Effector CD4-positive, alpha-beta T cell (primary cell): ENCODE data around the gene RASGRF1.
"Not testable (repeated sequence)": the region's sequence is repeated elsewhere in the genome, so short reads cannot be mapped to it uniquely, and the experiment has no call there.

ENCODE experiments used
- DNase-seq: peaks from one replicate; pipeline ENCODE4 v3.0.0-alpha.2; 2020

RASGRF1 gene

DNA sequence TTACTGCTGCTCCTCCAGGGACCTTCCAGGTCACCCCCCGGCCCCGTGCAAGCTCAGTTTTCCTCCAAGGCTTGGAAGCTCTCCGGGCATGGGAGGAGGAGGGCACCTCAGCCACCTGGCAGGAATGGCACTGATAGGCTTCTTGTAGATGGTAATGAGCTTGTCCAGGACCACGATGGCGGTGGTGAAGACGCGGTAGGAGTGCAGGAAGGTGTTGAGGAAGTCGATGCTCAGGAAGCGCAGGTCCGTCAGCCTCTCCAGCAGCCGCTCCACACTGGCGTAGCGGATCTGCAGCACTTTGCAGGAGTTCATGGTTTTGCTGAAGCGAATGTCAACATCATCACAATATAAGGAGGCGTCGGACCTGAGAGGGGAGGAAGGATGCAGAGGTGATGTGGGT, 84.5 kb downstream of the RASGRF1 start:
- no peak for DNase-seq

DNA sequence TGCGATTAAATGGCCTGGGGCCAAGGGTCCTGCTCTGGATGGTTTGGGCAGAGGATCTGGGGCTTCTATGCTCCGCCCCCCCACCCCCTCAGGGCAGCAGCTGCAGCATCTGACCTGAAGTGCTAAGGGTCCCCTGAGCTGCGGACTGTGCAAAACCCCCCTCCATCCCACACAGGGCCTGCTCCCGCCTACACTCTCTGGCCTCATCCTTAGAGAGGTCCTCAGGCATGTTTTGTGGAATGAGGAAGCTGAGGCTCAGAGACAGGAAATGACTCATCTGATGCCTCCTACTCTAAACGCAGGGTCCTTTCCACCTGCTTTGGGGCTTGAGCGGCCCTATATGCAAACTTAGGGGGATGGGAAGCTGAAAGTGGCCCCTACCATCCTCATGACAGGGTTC, 86.2 kb downstream of the RASGRF1 start:
- DNase-seq = no peak

GRCh38 chr15:79003896-79004295, 86.7 kb downstream of the RASGRF1 start:
- no peak for DNase-seq

DNA sequence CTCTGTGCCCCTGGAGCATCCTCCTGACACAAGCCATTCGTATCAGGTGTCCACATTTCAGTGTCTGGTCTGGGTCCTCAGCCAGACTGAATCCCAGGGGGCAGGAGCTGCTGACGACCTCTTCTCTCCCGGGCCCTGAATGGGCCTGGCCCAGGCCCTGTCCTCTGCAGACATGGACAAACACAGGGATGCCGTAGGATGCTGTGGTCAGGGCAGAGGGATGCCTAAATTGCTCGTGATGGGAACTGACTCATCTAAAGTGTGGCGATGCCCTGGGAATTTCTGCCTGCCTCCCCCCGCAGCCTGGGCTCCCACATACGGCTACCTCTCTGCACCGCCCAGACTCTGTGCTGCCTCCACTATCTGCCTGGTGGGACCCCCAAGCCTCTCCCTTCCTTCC, 87.3 kb downstream of the RASGRF1 start:
- no peak for DNase-seq

DNA sequence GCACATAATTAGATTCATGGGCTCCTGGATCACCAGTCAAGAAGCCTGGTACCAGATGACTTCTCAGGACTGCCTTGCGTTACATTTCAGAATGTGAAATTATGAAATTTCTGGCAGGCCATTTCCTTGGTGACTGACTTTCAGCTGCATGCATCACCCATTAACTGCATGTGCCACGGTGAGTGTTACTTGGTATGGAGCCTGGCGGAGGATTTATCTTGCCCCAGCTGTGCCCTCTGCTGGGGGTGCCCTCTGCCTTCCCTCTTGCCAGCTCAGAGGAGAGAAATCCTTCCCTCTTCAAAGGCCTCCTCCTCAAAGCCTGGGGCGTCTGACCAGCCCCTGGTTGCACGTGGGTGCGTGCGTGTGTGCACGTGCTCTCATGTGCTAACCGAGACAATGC, 88.0 kb downstream of the RASGRF1 start:
- DNase-seq = no peak

DNA sequence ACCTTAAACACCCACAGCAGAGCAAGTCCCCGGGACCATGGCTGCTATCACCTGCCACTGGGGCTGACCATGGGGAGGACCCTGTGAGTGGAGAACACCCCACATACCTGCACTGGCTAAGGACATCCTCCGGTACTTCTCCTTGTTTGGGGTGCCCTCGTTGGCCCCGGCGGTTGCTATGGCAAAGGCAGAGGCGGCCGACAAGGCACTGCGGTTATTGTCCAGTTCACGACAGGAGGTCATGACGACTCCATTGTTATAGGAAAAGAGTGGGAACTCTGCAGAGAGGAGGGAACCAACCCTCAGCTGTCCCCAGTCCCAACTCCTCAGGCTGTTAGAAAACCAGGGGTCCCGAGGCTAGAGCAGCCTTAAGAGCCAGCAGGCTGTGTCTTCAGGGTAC, 90.9 kb downstream of the RASGRF1 start:
- DNase-seq = no peak

GRCh38 chr15:78998526-78998925, 92.1 kb downstream of the RASGRF1 start:
- no peak for DNase-seq

DNA sequence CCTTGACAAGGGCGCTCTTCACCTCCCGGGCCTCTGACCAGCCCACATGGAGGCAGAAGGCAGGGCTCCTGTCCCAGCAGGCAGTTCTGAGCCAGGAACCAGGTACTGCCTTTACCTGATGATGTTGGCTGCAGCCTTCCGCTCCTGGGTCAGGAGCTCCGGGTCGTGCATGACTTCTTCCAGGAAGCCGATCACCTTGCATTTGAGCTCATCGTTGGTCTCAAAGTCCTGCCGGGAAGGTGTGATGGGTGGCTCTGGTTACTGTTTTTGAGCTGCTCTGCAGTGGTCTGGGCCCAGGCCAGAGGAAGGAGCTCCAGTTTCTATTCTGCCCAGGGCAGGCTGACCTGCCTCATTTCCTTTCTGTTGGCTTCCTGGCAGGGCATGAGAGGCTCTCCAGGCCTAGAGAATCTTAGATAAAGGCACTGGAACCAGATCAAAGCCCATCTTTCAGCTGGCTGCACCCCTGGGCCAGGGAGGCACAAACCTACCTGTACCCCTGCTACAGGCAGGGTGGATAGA, 92.5 kb downstream of the RASGRF1 start:
- DNase-seq = no peak

- DNase-seq = no peak
These were observed 93.7 kb downstream of the RASGRF1 start for GRCh38 chr15:78996894-78997275.

DNA sequence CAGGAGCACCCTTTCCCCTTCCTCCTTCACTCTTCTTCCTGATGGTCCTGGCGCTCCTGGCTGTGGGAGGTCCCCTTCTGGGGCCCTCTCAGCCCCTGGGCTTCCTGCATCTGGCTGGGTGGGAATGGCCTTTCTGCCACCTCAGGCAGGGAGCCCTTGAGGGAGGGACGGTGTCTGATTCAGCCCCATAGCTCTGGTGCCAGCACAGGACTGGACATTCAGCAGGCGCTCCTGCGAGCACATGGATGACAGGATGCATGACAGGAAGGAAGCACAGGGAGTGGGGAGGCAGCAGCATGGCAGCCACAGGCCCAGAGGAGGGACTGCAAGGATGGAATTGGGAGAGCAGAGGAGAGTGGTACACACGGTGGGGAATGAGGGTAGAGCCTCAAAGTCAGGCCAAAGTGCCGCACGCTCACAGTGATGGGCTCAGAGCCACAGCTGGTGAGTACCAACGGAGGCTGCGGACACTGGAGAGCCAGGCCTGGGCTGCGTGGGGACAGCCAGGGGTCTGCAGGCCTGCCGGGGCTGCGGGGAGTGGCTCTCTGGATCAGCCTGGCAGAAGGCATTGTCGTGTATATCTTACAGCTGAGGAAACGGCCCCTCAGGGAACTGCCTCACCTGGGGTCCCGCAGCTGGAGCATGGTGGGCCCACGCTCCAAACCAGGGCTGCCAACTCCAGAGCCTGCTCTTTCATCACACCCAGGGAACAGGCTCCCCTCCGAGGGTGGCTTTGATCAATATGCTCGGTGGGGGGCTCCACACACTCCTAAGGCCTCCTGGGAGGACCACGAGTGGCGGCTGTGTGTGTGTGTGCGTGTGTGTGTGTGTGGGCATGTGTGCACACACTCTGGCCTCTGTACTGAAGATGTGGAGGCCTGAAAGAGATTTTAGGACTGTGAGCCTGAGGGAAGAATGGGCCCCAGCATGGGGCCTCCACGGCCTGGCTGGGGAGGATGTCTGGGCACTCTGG, 94.4 kb downstream of the RASGRF1 start:
- no peak for DNase-seq

GRCh38 chr15:78995161-78995560, 95.4 kb downstream of the RASGRF1 start:
- not testable (repeated sequence) for DNase-seq

GRCh38 chr15:78993931-78994530, 96.5 kb downstream of the RASGRF1 start:
- no peak for DNase-seq

GRCh38 chr15:78993257-78993930, 97.2 kb downstream of the RASGRF1 start:
- DNase-seq = no peak

- no peak for DNase-seq
These were observed 97.9 kb downstream of the RASGRF1 start for GRCh38 chr15:78992416-78993256.

- DNase-seq = no peak
These were observed 98.7 kb downstream of the RASGRF1 start for GRCh38 chr15:78991879-78992278.

GRCh38 chr15:78991476-78991875, 99.1 kb downstream of the RASGRF1 start:
- no peak for DNase-seq

- no peak for DNase-seq
These were observed 100.3 kb downstream of the RASGRF1 start for GRCh38 chr15:78990278-78990677.

DNA sequence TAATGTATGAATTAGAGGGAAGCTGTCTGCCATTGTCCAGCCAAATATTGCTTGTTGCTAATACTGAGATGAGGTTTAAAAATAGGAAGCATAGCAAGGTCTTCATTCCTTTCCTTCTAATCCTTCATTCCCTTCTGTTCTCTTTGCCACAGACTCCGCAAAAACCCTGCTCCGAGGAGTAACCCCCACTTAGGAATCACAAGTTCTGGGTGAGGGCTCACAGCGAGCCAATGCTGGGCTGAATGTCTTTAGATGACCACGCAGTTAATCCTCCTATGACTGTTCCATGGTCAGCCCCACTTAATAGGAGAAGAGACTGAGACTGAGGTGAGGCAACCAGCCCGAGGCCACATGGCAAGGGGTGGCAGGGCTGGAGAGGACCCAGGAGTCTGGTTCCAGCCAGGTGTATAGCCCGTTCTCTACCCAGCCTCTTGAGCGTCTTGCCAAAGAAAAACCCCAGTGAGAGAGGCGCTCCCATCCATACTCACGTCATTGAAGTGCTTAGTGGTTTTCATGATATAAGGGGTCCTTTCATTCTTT, 100.8 kb downstream of the RASGRF1 start:
- DNase-seq = no peak

DNA sequence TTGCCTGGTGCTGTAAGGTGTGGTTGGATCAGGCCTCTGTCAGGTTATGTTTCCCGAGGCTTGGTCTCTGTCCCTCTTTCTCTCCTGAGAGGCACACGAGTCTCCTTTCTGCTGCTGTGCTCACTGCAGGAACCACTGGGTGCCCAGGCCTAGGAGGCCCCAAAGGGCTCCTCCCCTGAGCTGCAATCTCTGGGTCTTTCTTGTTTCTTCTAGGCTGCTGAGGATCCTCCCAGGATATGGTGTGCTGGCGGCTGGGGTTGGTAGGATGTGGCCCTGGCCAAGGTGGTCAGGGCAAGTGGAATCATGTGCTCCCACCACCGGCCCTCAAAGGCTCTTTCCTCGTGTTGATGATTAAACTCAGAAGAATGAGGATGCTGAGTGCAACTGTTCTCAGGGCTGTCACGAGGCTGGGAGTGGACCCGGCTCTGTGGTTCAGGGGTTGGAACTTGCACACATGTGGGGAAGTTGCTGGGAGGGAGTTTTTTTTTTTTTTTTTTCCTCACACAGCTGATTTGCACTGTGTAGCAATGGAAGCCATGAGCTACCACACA, 102.1 kb downstream of the RASGRF1 start:
- DNase-seq = no peak

DNA sequence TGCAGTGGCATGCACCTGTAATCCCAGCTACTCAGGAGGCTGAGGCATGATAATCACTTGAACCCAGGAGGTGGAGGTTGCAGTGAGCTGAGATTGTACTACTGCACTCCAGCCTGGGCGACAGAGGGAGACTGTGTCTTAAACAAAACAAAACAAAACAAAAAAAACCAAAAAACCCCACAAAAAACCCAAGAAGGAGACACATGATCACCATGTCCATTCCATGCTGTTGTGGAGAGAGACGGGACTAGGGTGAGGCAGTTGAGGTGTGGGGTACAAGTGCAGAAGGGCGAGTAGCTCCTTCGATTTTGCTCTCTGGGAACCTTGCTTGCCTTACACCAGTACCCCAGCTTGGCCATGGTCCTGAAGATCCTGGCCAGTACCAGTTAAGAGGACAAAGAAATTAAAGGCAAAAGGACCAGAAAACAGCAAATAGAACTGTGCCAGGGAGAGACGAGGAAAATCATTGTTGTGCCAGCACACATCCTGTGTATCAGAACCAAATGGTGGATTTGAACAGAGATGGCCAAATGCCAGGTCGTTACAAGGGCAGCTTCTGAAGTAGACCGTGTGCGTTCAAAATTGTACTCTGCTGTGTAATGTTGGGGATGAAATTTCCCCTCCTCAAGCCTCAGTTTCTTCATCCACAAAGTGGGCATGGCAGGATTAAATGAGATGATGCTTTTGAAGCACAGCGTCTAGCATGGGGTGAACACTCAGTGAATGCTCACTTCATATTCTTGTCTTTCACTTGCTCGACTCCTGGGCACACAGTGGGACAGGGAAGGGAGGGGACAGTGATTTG, 102.8 kb downstream of the RASGRF1 start:
- no peak for DNase-seq

DNA sequence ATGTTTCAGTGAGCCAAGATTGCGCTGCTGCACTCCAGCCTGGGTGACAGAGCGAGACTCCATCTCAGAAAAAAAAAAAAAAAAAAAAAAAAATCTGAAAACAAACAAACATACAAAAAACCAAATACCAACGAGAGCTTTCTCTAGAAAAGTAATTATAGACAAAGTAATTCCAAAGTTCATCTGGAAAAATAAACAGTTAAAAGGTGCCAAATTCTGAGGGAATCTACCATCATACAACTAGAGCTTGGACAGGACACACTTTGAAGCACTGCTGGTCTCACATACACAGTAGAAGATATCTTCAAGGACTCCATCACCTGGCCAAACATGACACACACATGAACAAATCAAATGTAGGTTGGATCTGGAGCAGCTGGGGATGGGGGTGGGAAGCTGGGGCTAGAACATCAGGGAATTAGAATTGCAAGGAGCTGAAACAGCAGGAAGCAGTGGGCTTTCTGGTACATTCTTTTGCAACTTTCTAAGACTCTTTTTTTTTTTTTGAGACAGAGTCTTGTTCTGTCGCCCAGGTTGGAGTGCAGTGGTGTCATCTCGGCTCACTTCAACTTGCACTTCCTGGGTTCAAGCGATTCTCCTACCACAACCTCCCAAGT, 104.6 kb downstream of the RASGRF1 start:
- no peak for DNase-seq
